Stimulated activated CD8-positive, alpha-beta memory T cell treated with anti-CD3 and anti-CD28 coated beads, Interleukin-7, amount 100 ng/mL, for 4 hours (primary cell): ENCODE measurements around the gene CNOT11.
"Not testable (repeated sequence)": the region's sequence is repeated elsewhere in the genome, so short reads cannot be mapped to it uniquely, and the experiment has no call there.

ENCODE experiments used
- DNase-seq, 2 donors: peaks; one replicate each; pipeline ENCODE4 v3.0.0-alpha.2; 2020; ENCODE audit warnings: low read depth in 2 of 2

Gene CNOT11

DNA sequence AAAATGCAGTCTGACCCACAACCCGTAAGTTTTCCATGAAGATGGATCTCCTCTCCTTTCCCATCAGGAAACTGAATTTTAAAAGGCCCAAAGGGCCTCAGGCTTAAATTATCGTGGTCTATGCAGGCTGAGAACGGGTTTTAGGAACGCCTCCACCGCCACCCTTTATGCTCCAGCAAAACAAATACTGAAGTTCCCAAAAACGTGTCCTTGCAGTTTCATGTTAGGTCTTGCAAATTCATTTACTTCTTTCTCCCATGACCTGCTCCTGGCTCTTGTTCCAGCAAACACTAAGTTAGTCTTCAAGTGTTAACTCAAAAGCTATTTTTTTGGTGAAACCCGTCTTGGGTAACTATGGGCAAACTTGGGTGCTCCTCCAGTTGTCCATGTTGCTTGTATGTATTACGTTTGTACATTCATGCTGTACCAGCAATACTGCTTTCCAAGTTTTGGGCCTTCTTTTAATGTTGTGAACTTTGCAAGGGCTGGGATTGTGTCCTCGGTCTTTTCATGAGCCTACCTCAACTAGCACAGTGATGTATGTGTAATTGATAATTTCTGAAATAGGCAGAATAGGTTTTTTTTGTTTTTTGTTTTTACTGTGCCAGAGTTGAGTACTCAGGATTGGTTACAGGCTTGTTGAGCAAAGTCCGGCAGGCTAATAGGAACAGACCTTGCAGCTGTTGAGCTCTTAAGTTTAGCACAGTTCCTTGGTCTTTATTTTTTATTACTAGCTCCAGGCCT, 57.6 kb downstream of the CNOT11 start:
- DNase-seq: no peak

DNA sequence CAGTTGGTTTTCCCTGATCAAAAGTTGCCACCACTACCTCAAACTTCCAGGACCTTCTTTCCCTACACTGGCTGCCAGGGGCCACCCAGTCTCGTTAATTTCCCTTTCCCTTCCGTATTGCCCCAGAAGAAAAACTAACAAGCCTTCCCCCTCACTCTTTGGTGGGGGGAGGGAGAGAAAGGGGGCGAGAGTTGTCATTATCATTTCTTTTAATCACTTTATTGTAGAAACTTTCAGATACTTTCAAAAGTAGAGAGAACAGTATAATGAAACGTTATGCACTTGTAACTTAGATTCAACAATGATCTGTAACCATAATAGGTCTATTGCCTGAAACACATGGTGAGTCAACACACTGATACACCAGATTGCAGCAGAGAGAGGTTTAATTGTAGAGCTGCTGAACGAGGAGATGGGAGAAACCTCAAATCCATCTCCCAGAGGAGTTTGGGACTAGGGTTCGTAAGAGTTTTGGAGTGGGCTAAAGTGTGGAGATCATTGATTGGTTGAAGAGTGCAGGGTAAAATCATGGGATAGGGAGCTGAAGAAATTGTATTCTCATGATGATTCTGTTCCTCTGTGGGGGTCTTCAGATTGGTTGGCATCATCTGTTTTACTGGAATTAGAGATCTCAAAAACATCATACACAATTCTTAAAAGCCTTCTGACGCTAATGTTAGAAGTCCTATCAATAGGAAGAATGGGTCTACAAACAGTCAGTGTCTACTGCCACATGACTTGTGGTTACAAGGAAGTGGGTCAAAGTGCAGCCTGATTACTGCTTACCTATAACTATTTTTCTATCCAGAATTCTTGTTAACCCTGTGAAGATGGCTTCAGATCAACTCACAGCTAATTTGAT, 58.4 kb downstream of the CNOT11 start:
- DNase-seq: no peak

DNA sequence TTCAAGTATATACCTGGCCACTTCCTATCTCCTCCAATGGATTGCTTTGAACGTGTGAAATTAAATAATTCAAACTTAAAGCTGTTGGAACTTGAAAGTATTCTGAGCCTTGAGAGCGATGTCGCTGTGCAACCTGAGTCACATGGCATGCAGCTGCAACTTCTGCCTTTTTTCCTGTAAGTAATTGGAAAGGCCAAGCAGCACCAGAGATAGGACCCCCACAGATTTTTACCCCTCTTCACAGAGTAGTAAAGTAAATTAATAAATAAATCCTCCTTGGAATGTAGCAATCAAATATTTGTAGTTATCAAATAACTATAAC, 59.0 kb downstream of the CNOT11 start:
- DNase-seq: no peak

DNA sequence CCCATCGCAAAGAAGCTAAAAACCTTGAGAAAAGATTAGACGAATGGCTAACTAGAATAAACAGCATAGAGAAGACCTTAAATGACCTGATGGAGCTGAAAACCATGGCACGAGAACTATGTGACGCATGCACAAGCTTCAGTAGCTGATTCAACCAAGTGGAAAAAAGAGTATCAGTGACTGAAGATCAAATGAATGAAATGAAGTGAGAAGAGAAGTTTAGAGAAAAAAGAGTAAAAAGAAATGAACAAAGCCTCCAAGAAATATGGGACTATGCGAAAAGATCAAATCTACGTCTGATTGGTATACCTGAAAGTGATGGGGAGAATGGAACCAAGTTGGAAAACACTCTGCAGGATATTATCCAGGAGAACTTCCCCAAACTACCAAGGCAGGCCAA, 63.9 kb downstream of the CNOT11 start:
- DNase-seq: not testable (repeated sequence)
